Measurements from ENCODE around the gene MMP21.

DNA sequence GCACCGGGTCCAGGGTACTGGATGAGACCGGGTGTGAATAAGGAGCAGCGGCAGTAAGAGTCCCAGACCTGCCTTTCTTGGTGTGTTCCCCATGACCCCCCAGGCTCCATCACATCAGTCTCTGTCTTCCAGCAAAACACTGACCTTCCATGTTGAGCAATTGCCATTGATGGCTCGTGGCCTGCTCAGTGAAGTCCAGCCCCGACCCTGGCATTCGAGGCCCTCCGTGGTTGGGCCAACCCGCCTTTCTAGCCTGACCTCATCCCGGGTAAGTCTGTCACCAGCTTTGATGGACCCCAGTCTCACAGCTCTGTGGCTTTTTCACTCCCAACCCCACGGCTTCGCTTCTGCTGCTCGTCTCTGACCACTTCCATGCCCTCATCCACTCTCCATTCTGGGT, 6.4 kb downstream of the MMP21 start:
- TF ChIP-seq, protein P1, sequence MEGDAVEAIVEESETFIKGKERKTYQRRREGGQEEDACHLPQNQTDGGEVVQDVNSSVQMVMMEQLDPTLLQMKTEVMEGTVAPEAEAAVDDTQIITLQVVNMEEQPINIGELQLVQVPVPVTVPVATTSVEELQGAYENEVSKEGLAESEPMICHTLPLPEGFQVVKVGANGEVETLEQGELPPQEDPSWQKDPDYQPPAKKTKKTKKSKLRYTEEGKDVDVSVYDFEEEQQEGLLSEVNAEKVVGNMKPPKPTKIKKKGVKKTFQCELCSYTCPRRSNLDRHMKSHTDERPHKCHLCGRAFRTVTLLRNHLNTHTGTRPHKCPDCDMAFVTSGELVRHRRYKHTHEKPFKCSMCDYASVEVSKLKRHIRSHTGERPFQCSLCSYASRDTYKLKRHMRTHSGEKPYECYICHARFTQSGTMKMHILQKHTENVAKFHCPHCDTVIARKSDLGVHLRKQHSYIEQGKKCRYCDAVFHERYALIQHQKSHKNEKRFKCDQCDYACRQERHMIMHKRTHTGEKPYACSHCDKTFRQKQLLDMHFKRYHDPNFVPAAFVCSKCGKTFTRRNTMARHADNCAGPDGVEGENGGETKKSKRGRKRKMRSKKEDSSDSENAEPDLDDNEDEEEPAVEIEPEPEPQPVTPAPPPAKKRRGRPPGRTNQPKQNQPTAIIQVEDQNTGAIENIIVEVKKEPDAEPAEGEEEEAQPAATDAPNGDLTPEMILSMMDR (IDR thresholded peaks at IDR 0.05), result no peak
- no peak for TF ChIP-seq POLR2A (IDR thresholded peaks at IDR 0.05)
